Mucosa of rectum (tissue), 2 donors: ENCODE results near the gene MLLT10.

Experiments
- H3K27ac ChIP-seq, 2 donors: one replicate each; pipeline ENCODE4 v1.7.0; 2013; ENCODE audit warnings: inconsistent platforms in 2 of 2, low read depth in 2 of 2, low read length in 2 of 2
- H3K27me3 ChIP-seq, 2 donors: one replicate each; pipeline ENCODE4 v1.7.0; 2013; ENCODE audit warnings: low read length in 2 of 2; ENCODE audit not compliant: control insufficient read depth in 2 of 2, insufficient read depth in 2 of 2
- H3K36me3 ChIP-seq, 2 donors: one replicate each; pipeline ENCODE4 v1.7.0; 2013; ENCODE audit warnings: low read length in 2 of 2; ENCODE audit not compliant: control insufficient read depth in 2 of 2, insufficient read depth in 2 of 2
- H3K4me1 ChIP-seq, 2 donors: one replicate each; pipeline ENCODE4 v1.7.0; 2013; ENCODE audit warnings: low read length in 2 of 2, mild to moderate bottlenecking in 1 of 2; ENCODE audit not compliant: control insufficient read depth in 2 of 2, insufficient read depth in 2 of 2
- H3K4me3 ChIP-seq, 2 donors: one replicate each; pipeline ENCODE4 v1.7.0; 2013; ENCODE audit warnings: low read length in 2 of 2
- H3K9ac ChIP-seq, 2 donors: one replicate each; pipeline ENCODE4 v1.7.0; 2013; ENCODE audit warnings: low read length in 2 of 2, low read depth in 1 of 2, mild to moderate bottlenecking in 1 of 2
- H3K9me3 ChIP-seq, 2 donors: one replicate each; pipeline ENCODE4 v1.7.0; 2013; ENCODE audit warnings: low read length in 2 of 2; ENCODE audit not compliant: control insufficient read depth in 2 of 2
- donor health status: healthy.
- donor health status: Normal muscosa, but diverticular disease.

MLLT10 gene

GRCh38 chr10:21724020-21724589, 190.1 kb downstream of the MLLT10 start:
- H3K4me1 ChIP-seq, result peaks cover 8 to 10% of the 10 kb centered on the region in 2 donors
- no peak overlapping the region for H3K4me3 ChIP-seq
- H3K27me3 ChIP-seq, result no peaks in the 10 kb centered on the region
- H3K36me3 ChIP-seq, result peaks cover 2 to 3% of the 10 kb centered on the region in 2 donors
- H3K9me3 ChIP-seq, result no peaks in the 10 kb centered on the region
- no peak overlapping the region for H3K27ac ChIP-seq
- H3K9ac ChIP-seq, result no peak overlapping the region

GRCh38 chr10:21724687-21725367, 190.8 kb downstream of the MLLT10 start:
- H3K4me3 ChIP-seq, result no peak overlapping the region
- no peaks in the 10 kb centered on the region for H3K27me3 ChIP-seq
- H3K27ac ChIP-seq, result no peak overlapping the region
- peaks cover 8 to 10% of the 10 kb centered on the region in 2 donors for H3K4me1 ChIP-seq
- peaks cover 2 to 5% of the 10 kb centered on the region in 2 donors for H3K36me3 ChIP-seq
- no peaks in the 10 kb centered on the region for H3K9me3 ChIP-seq
- no peak overlapping the region for H3K9ac ChIP-seq

- H3K4me1 ChIP-seq, result peaks cover 8 to 10% of the 10 kb centered on the region in 2 donors
- no peak overlapping the region for H3K27ac ChIP-seq
- H3K36me3 ChIP-seq, result peaks cover 0 to 3% of the 10 kb centered on the region in 2 donors
- no peaks in the 10 kb centered on the region for H3K9me3 ChIP-seq
- H3K9ac ChIP-seq, result no peak overlapping the region
- H3K27me3 ChIP-seq, result no peaks in the 10 kb centered on the region
- H3K4me3 ChIP-seq, result no peak overlapping the region
These were observed 192.7 kb downstream of the MLLT10 start for GRCh38 chr10:21726601-21727225.

GRCh38 chr10:21727452-21728168, 193.6 kb downstream of the MLLT10 start:
- Histone ChIP-seq H3K4me3 (no peak overlapping the region), H3K4me1 (peaks cover 8 to 10% of the 10 kb centered on the region in 2 donors), H3K27ac (no peak overlapping the region), H3K9me3 (no peaks in the 10 kb centered on the region), H3K9ac (no peak overlapping the region), H3K36me3 (peaks cover 0 to 3% of the 10 kb centered on the region in 2 donors), H3K27me3 (no peaks in the 10 kb centered on the region)

GRCh38 chr10:21728618-21729017, 194.6 kb downstream of the MLLT10 start:
- Histone ChIP-seq H3K4me1 (peaks cover 8 to 10% of the 10 kb centered on the region in 2 donors), H3K4me3 (no peak overlapping the region), H3K9me3 (no peaks in the 10 kb centered on the region), H3K36me3 (peaks cover 2 to 4% of the 10 kb centered on the region in 2 donors), H3K9ac (no peak overlapping the region), H3K27me3 (no peaks in the 10 kb centered on the region), H3K27ac (no peak overlapping the region)

- peaks cover 16 to 24% of the 10 kb centered on the region in 2 donors for H3K36me3 ChIP-seq
- H3K27me3 ChIP-seq, result no peaks in the 10 kb centered on the region
- no peaks in the 10 kb centered on the region for H3K9me3 ChIP-seq
- H3K4me1 ChIP-seq, result peaks cover 0 to 3% of the 10 kb centered on the region in 2 donors
- no peak overlapping the region for H3K27ac ChIP-seq
- H3K9ac ChIP-seq, result no peak overlapping the region
- H3K4me3 ChIP-seq, result no peak overlapping the region
These were observed 198.2 kb downstream of the MLLT10 start for GRCh38 chr10:21732067-21732772.

- no peak overlapping the region for H3K9ac ChIP-seq
- H3K4me3 ChIP-seq, result no peak overlapping the region
- no peaks in the 10 kb centered on the region for H3K4me1 ChIP-seq
- H3K27me3 ChIP-seq, result no peaks in the 10 kb centered on the region
- H3K27ac ChIP-seq, result no peak overlapping the region
- H3K9me3 ChIP-seq, result no peaks in the 10 kb centered on the region
- H3K36me3 ChIP-seq, result peaks cover 24 to 31% of the 10 kb centered on the region in 2 donors
These were observed 199.7 kb downstream of the MLLT10 start for GRCh38 chr10:21733710-21734109.

GRCh38 chr10:21737106-21737505, 203.1 kb downstream of the MLLT10 start:
- Histone ChIP-seq H3K4me3 (no peak overlapping the region), H3K36me3 (peaks cover 36 to 39% of the 10 kb centered on the region in 2 donors), H3K4me1 (no peaks in the 10 kb centered on the region), H3K27ac (no peak overlapping the region), H3K9ac (no peak overlapping the region), H3K9me3 (no peaks in the 10 kb centered on the region), H3K27me3 (no peaks in the 10 kb centered on the region)

- no peak overlapping the region for H3K9ac ChIP-seq
- H3K36me3 ChIP-seq, result peaks cover 32 to 41% of the 10 kb centered on the region in 2 donors
- no peaks in the 10 kb centered on the region for H3K9me3 ChIP-seq
- no peak overlapping the region for H3K4me3 ChIP-seq
- no peaks in the 10 kb centered on the region for H3K4me1 ChIP-seq
- no peaks in the 10 kb centered on the region for H3K27me3 ChIP-seq
- no peak overlapping the region for H3K27ac ChIP-seq
These were observed 207.0 kb downstream of the MLLT10 start for GRCh38 chr10:21740989-21741388.
